ENCODE measurements around the gene AZIN2. TPM values are rescaled to one million over a fixed set of nuclear protein-coding genes. Genes with fewer than 3 reads are reported as not detected.

AZIN2 gene
- total RNA-seq, 1 donor from 2014 or later = 2.8 TPM

DNA sequence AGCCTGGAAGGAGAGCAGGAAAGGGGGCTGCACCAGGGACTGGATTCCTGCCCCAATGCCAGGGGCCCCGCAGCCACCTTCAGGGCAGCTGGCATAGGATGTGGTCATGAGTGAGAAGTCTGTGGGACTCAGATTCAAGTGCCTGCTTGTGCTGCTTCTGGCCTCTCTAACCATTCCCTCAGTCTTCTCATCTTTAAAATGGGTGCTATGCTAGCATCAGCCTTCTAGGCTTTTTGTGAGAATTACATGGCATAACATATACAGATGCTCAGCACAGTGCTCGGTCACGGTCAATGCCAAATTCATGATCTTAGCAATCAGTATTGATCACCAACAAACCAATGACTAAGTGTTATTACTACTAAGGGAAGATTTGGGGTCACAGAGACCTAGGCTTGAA, 77.4 kb downstream of the AZIN2 start:
- no peak overlapping the region for H3K4me3 ChIP-seq (ENCODE audit: low read depth, low read length)
- DNase-seq (ENCODE audit: low read depth) = no peak
- peaks cover 3% of the 10 kb centered on the region for H3K36me3 ChIP-seq (ENCODE audit: control insufficient read depth, insufficient read depth, low read length)
- no peaks in the 10 kb centered on the region for H3K27me3 ChIP-seq (ENCODE audit: control insufficient read depth, insufficient read depth, low read length)
- TF ChIP-seq, protein P1, sequence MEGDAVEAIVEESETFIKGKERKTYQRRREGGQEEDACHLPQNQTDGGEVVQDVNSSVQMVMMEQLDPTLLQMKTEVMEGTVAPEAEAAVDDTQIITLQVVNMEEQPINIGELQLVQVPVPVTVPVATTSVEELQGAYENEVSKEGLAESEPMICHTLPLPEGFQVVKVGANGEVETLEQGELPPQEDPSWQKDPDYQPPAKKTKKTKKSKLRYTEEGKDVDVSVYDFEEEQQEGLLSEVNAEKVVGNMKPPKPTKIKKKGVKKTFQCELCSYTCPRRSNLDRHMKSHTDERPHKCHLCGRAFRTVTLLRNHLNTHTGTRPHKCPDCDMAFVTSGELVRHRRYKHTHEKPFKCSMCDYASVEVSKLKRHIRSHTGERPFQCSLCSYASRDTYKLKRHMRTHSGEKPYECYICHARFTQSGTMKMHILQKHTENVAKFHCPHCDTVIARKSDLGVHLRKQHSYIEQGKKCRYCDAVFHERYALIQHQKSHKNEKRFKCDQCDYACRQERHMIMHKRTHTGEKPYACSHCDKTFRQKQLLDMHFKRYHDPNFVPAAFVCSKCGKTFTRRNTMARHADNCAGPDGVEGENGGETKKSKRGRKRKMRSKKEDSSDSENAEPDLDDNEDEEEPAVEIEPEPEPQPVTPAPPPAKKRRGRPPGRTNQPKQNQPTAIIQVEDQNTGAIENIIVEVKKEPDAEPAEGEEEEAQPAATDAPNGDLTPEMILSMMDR (IDR thresholded peaks at IDR 0.05; ENCODE audit: insufficient read depth, low read length, poor library complexity, severe bottlenecking) = no peak

DNA sequence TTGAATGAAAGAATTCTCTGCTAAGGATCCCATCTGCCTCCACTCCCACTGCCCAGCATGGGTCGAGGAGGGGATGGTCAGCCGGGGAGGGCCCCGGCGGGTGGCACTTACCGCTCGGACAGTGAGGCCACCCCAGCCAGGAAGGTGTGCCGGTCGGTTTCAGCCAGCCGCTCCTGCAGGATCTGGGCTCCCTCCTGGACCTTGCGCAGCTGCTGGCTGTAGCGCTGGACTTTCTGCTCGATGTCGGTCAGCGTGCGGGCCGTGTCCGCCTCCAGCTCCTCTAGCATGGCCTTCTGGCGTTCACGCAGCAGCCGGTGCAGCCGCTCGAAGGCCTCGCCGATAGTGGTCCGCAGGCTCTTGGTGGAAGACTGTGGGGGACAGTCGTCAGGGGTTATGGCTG, 78.6 kb downstream of the AZIN2 start:
- Histone ChIP-seq H3K36me3 (ENCODE audit: control insufficient read depth, insufficient read depth, low read length) (peaks cover 3% of the 10 kb centered on the region), H3K4me3 (ENCODE audit: low read depth, low read length) (no peak overlapping the region), H3K27me3 (ENCODE audit: control insufficient read depth, insufficient read depth, low read length) (no peaks in the 10 kb centered on the region)
- TF ChIP-seq, protein P1 (IDR thresholded peaks at IDR 0.05; ENCODE audit: insufficient read depth, low read length, poor library complexity, severe bottlenecking) = no peak
- DNase-seq (ENCODE audit: low read depth) = no peak

DNA sequence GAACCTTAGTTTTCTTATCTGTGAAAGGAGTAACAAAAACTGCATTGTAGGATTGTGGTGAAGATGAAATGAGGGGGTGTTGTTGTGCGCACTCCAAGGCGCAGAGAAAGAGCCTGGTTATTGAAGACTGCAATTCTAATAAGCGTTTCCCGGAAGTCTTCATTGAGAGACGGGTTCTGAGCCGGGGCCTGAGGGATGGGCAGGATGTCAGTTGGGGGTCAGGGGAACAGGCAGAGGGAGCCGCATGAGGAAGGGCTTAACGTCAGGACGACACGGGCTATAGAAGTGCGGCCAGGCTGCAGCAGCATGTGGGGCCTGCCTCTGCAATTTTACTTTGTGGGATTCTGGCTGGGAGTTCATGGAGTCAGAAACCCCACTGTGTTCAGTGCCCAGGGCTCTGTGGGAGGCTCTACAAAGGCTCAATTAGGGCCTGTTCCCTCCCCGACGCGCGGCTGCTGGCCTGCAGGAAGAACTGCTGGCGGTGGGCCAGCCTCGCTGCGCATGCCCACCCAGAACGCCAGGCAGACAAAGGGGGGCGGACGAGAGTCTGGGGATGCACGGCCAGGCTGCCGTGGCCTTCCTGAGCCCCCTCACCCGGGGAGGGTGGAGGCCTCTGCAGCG, 80.2 kb downstream of the AZIN2 start:
- no peak for DNase-seq (ENCODE audit: low read depth)
- TF ChIP-seq, protein P1 (IDR thresholded peaks at IDR 0.05; ENCODE audit: insufficient read depth, low read length, poor library complexity, severe bottlenecking) = no peak
- Histone ChIP-seq H3K27me3 (ENCODE audit: control insufficient read depth, insufficient read depth, low read length) (no peaks in the 10 kb centered on the region), H3K4me3 (ENCODE audit: low read depth, low read length) (no peak overlapping the region), H3K36me3 (ENCODE audit: control insufficient read depth, insufficient read depth, low read length) (peaks cover 3% of the 10 kb centered on the region)

DNA sequence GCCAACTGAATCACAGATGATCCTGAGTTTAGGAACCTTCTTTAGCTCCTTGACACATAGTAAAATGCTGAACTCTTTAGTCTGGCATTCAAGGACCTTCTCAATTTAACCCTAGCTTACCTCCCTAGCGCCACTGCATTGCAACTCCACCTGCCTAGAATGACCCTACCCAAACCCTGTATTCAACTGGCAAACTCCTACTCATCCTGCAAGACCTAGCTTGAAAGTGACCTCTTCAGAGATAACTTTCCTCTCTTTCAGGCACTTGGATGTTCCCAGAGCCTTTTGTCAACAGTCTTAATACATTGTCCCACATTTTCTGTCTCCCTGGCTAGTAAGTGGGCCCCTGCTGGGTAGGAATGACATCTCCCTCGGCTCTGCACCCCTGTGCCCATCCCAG, 81.2 kb downstream of the AZIN2 start:
- TF ChIP-seq, protein P1 (IDR thresholded peaks at IDR 0.05; ENCODE audit: insufficient read depth, low read length, poor library complexity, severe bottlenecking) = no peak
- H3K36me3 ChIP-seq (ENCODE audit: control insufficient read depth, insufficient read depth, low read length) = peaks cover 2% of the 10 kb centered on the region

DNA sequence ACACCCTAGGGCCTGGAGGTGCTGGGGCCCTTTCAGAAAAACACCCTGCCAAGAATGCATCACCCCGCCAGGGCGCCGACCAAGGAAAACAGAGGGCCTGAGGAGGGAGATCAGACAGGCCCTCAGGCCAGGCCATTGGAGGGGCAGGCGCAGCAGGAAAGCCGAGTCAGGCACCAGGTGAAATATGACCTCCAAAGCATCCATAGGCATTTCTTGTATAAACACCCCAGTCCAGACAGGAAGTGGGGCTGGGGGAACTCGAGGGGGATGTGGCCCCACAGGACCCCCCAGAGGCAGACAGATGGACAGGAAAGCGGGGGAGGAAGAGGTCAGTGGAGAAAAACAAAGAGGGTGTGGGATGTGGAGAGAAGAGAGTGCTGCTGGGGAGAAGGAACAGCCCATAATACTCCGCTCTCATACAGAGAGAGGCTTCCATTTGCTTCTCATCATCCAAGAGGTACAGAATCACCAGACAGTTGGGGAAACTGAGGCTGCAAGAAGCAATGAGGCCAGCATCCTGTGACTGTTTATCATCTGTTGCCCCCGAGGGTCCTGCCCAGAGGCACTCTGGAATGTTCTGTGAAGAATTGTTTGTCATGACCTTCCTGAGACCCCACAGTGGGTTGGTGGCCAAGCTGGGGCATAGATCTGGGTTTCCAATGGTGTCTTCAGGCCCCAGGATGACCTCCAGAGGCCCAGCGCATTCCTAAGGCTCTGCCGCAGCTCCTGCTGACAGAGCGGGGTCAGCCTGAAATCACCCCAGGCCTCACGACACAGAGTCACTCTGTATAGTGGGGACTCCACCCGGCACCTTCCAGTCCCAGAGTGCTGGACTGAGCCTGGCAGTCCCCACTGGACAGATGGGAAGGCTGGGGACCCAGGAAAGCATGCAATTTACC, 82.9 kb downstream of the AZIN2 start:
- no peaks in the 10 kb centered on the region for H3K27me3 ChIP-seq (ENCODE audit: control insufficient read depth, insufficient read depth, low read length)
- TF ChIP-seq, protein P1 (IDR thresholded peaks at IDR 0.05; ENCODE audit: insufficient read depth, low read length, poor library complexity, severe bottlenecking) = no peak
- no peaks in the 10 kb centered on the region for H3K36me3 ChIP-seq (ENCODE audit: control insufficient read depth, insufficient read depth, low read length)
- H3K4me3 ChIP-seq (ENCODE audit: low read depth, low read length) = no peak overlapping the region
- DNase-seq (ENCODE audit: low read depth) = no peak

More for the DNA sequence above, 81.2 kb downstream of the AZIN2 start:
- Histone ChIP-seq H3K27me3 (ENCODE audit: control insufficient read depth, insufficient read depth, low read length) (no peaks in the 10 kb centered on the region), H3K4me3 (ENCODE audit: low read depth, low read length) (no peak overlapping the region)
- DNase-seq (ENCODE audit: low read depth) = no peak
